Heart right ventricle (tissue), 16 donors: ENCODE data around the gene SATB1. TPM values are rescaled to one million over a fixed set of nuclear protein-coding genes. Genes with fewer than 3 reads are reported as not detected.

ENCODE experiments used
- ATAC-seq, 8 donors: fragments of 200-7000 bp; cut with Tn5 transposase; one replicate each; pipeline ENCODE4 v1.9.1; 2020; ENCODE audit warnings: mild to moderate bottlenecking in 8 of 8, moderate library complexity in 8 of 8, moderate number of reproducible peaks in 1 of 8
- DNase-seq, 2 donors: peaks; one replicate each; pipeline ENCODE4 v3.0.0-alpha.2; 2020
- H3K27ac ChIP-seq, 10 donors: fragments of 200-600 bp; sonication (generic) in 2 of 10; one replicate each; pipeline versions ENCODE4 v1.5.0 to v1.8.0; 2020 to 2022; ENCODE audit warnings: mild to moderate bottlenecking in 3 of 10
- H3K27me3 ChIP-seq, 7 donors: fragments of 200-600 bp; one replicate each; pipeline ENCODE4 v1.8.0; 2021 to 2022; ENCODE audit warnings: mild to moderate bottlenecking in 2 of 7
- H3K36me3 ChIP-seq, 9 donors: fragments of 200-600 bp; sonication (generic) in 1 of 9; one replicate each; pipeline versions ENCODE4 v1.5.0 to v1.8.0; 2020 to 2022; ENCODE audit warnings: mild to moderate bottlenecking in 2 of 9
- H3K4me1 ChIP-seq, 9 donors: fragments of 200-600 bp; sonication (generic) in 1 of 9; one replicate each; pipeline versions ENCODE4 v1.5.0 to v1.8.0; 2020 to 2022; ENCODE audit warnings: mild to moderate bottlenecking in 4 of 9
- H3K4me3 ChIP-seq, 10 donors: fragments of 200-600 bp; sonication (generic) in 2 of 10; one replicate each; pipeline versions ENCODE4 v1.5.0 to v1.8.0; 2020 to 2022; ENCODE audit warnings: mild to moderate bottlenecking in 7 of 10, moderate library complexity in 2 of 10
- H3K9me3 ChIP-seq, 11 donors: fragments of 200-600 bp in 10 of 11; sonication (generic) in 2 of 11; one replicate each; pipeline versions ENCODE4 v1.5.0 to v1.8.0; 2013 to 2022; ENCODE audit warnings: mild to moderate bottlenecking in 2 of 11, control low read depth in 1 of 11, moderate library complexity in 1 of 11
- CTCF ChIP-seq, 9 donors: fragments of 200-600 bp; sonication (generic) in 2 of 9; IDR thresholded peaks; one replicate each; pipeline versions ENCODE4 v1.5.0 to v1.8.0; 2021 to 2022; ENCODE audit warnings: antibody characterized with exemption in 9 of 9, mild to moderate bottlenecking in 5 of 9, moderate library complexity in 1 of 9
- WGBS, 2 donors: extraction: QIAGEN DNeasy Blood & Tissue Kit; methylation state at CpG; one replicate each; pipeline ENCODE4 v1.1.7; 2013; ENCODE audit warnings: inconsistent platforms in 1 of 2; 5-methylcytosine and 5-hydroxymethylcytosine counted together
- intact Hi-C, 10 donors: fragments of 100-400 bp; cut with DNase I; formaldehyde crosslinking; loops; one replicate each; pipeline versions ENCODE4 v1.11.1 to v1.14.2; 2022
- polyA plus RNA-seq, 2 donors: library from polyadenylated mRNA; stranded (reverse); fragments of 200-250 nt; gene quantifications; one replicate each; pipeline ENCODE4 v1.2.3, GENCODE V29; 2013
- total RNA-seq, 10 donors: library from RNA; stranded (reverse); fragmentation: NEBNext Ultra II Directional in 3 of 10; extraction: Animal tissue kit (Norgen Biotek cat#: 25700) in 3 of 10; gene quantifications; one replicate each; pipeline versions ENCODE4 v1.2.1 to v1.2.4, GENCODE V29; 2021 to 2023
- donor health status: Arrhythmogenic right ventricular cardiomyopathy.
- donor health status: ischemic (EF 13 %, LVEDD 7.1; RV severe dilation, severe dysfunction).
- donor health status: healthy with polysubstance abuse.
- donor health status: DM: no; HTN: yes; CAD: no.
- donor health status: DM: no; HTN: no; CAD: no.
- donor health status: ischemic (EF 25% LVEDD 6.9; RV normal size, moderate dysfunction).
- donor health status: ischemic (EF 25% LVEDD 5.7; RV mildly dilated, moderate dysfunction).
- donor health status: healthy.
- donor health status: DM: yes; HTN: yes; CAD: no.
- donor health status: Ischemic cardiomyopathy.
- donor health status: ischemic (EF 35%, LVEDD 5.7; RV mildly dilated, moderate dysfunction).
- donor health status: nonischemic (EF 11% LVEDD 7.7; RV severe dilation, severe dysfunction).
- donor health status: DM: yes; HTN: yes; CAD: no.
- donor health status: PGD.
- donor health status: ischemic (EF 29% LVEDD 5.4; RV normal size, mild dysfunction).
- donor health status: nonischemic (EF 23%, LVEDD 6.1; RV moderate dilation, normal function).

The SATB1 gene
- total and polyA plus RNA-seq, 12 donors: 8.8 to 73.7 (median 49.5) TPM

- peaks cover 0 to 86% (median 9%) of the 10 kb centered on the region in 9 donors for H3K36me3 ChIP-seq
- 89 to 90% methylated on average over 2 of the region's 2 CpGs for WGBS, 2 donors
Measured at GRCh38 chr3:18411541-18411940, 13.6 kb downstream of the SATB1 start.

GRCh38 chr3:18410205-18410604, 14.9 kb downstream of the SATB1 start:
- Histone ChIP-seq H3K4me1 (peaks cover 0 to 6% (median 0%) of the 10 kb centered on the region in 9 donors), H3K36me3 (peaks cover 0 to 84% (median 3%) of the 10 kb centered on the region in 9 donors), H3K27me3 (no peaks in the 10 kb centered on the region), H3K4me3 (no peak overlapping the region), H3K27ac (no peak overlapping the region), H3K9me3 (no peaks in the 10 kb centered on the region)
- no peak for TF ChIP-seq CTCF (IDR thresholded peaks at IDR 0.05)
- no peak for ATAC-seq
- intact Hi-C loops: no loop called here
- no peak for DNase-seq
- WGBS, 2 donors: 75 to 85% methylated on average over 6 of the region's 6 CpGs

More at GRCh38 chr3:18411541-18411940, 13.6 kb downstream of the SATB1 start:
- no peak for TF ChIP-seq CTCF (IDR thresholded peaks at IDR 0.05)
- H3K27me3 ChIP-seq: no peaks in the 10 kb centered on the region
- no peak overlapping the region for H3K27ac ChIP-seq
- ATAC-seq (no peak), DNase-seq (no peak)
- H3K4me1 ChIP-seq: peaks cover 0 to 3% (median 0%) of the 10 kb centered on the region in 9 donors
- H3K9me3 ChIP-seq: no peaks in the 10 kb centered on the region
- intact Hi-C loops: no loop called here
- H3K4me3 ChIP-seq: no peak overlapping the region

DNA sequence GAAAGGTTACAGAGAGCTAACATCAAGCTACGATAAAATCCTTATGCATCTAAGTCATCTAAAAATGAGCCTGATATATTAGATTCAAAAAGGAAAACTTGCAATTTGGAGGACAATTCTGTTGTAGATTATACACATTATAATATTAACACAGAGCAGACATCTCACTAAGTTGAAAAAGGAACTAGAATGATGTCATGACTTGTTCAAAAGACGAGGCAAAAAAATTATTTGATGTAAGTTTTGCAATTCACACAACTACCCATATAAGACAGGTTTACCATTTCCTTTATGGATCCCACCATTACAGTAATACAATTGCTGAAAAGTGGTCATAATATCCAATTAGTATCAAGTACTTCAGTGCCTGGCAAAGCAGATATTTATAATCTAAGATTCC, 15.9 kb downstream of the SATB1 start:
- Histone ChIP-seq H3K27me3 (no peaks in the 10 kb centered on the region), H3K36me3 (peaks cover 0 to 75% (median 0%) of the 10 kb centered on the region in 9 donors), H3K9me3 (no peaks in the 10 kb centered on the region), H3K4me1 (peaks cover 0 to 11% (median 5%) of the 10 kb centered on the region in 9 donors), H3K4me3 (no peak overlapping the region), H3K27ac (no peak overlapping the region)
- no peak for ATAC-seq
- DNase-seq: no peak
- no peak for TF ChIP-seq CTCF (IDR thresholded peaks at IDR 0.05)
- intact Hi-C loops: no loop called here
- WGBS, 2 donors: 85 to 91% methylated on average over 2 of the region's 2 CpGs

DNA sequence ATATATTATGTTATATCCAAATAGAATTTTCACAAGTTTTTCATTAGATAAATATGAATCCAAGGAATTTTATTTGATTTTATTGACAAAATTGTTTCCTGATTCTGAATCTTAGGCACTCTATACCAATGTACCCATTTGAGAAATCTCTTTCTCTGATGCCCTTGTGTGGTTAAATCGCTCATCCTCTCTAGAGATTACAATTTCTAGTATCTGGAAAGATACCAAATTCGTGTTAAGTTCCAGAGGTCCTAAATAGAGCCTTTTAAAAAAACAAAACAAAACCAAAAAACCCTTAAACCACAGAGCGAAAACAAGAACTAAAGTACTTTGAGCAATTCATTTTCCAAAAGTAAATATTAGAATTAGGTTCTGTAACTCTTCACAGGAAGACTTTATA, 20.0 kb downstream of the SATB1 start:
- no peak overlapping the region for H3K4me3 ChIP-seq
- intact Hi-C loops: no loop called here
- H3K36me3 ChIP-seq: peaks cover 0 to 36% (median 0%) of the 10 kb centered on the region in 9 donors
- ATAC-seq: no peak
- no peak for DNase-seq
- H3K27ac ChIP-seq: no peak overlapping the region
- peaks cover 0 to 31% (median 10%) of the 10 kb centered on the region in 9 donors for H3K4me1 ChIP-seq
- no peak for TF ChIP-seq CTCF (IDR thresholded peaks at IDR 0.05)
- 60 to 65% methylated on average over 3 of the region's 3 CpGs for WGBS, 2 donors
- H3K9me3 ChIP-seq: no peaks in the 10 kb centered on the region
- no peaks in the 10 kb centered on the region for H3K27me3 ChIP-seq
